DMS53 (cell line): ENCODE data around the gene ACTA2.
A peak's percentile ranks its signal among the peaks of the same experiment; 100 is the strongest.

Experiments used
- DNase-seq: peaks from one replicate; lab custom pipeline; 2025; lab: John Stamatoyannopoulos, UW

Gene ACTA2

DNA sequence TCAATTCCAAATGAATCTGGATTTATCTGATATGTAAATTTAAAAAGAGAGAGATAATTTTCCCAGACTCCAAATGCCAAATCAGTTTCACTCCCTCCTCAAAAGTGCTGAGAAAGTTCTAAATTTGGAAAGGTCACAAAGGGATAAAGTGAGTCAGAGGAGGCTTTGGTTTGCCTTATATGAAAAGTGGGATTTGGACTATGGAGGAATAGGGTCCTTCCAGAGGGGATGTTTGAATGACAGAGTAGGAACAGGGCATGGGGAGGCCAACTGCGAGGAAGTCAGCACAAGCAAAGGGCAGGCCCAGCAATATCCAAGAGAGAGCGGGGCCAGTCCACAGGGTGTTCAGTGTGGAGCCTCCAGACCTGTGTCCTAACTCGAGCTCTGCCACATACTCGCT is 28.2 kb upstream of the ACTA2 start:
- DNase-seq = no peak

GRCh38 chr10:88980247-88980646 is 27.7 kb upstream of the ACTA2 start:
- no peak for DNase-seq

GRCh38 chr10:88979603-88980002 is 27.0 kb upstream of the ACTA2 start:
- no peak for DNase-seq

- no peak for DNase-seq
Observed at GRCh38 chr10:88979153-88979562, 26.6 kb upstream of the ACTA2 start.

DNA sequence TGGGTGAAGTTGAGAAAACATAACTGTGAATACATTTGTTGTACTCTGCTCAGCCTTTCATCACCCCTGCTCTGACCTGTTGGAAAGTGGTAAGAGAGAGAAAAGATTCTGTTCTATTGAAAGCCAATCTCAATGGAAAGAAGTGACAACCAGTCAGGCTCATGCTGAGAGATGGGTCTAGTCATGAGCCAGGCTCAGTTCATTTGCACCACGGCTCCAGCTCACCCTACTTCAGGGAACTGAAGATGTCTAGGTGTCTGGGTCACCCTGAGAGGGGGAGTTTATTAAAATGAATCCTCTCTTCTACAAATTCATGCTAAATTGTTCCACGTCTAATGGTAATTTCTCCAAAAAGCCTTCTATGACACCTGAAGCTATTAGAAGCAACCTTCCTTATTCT is 25.9 kb upstream of the ACTA2 start:
- DNase-seq = no peak

- DNase-seq = peak; percentile 55
Observed at GRCh38 chr10:88975377-88975720, 22.8 kb upstream of the ACTA2 start.

GRCh38 chr10:88974446-88975376 is 22.1 kb upstream of the ACTA2 start:
- peak; percentile 55 for DNase-seq

DNA sequence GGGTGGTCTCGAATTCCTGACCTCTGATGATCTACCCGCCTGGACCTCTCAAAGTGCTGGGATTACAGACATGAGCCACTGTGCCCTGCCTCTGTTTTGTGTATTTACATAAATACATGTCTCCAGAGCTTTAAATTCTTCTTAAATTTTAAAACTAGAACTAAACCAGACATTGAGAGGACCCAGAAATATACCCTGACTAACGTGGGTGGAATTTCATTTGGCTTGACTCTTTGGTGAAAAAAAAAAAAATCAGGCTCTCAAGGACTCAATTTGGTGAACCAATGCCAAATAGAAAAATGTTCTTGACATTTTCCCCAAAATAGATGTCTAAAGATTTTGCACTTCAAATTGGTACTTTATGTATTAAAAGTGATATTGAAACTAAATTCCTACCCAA is 21.4 kb upstream of the ACTA2 start:
- DNase-seq = no peak

DNA sequence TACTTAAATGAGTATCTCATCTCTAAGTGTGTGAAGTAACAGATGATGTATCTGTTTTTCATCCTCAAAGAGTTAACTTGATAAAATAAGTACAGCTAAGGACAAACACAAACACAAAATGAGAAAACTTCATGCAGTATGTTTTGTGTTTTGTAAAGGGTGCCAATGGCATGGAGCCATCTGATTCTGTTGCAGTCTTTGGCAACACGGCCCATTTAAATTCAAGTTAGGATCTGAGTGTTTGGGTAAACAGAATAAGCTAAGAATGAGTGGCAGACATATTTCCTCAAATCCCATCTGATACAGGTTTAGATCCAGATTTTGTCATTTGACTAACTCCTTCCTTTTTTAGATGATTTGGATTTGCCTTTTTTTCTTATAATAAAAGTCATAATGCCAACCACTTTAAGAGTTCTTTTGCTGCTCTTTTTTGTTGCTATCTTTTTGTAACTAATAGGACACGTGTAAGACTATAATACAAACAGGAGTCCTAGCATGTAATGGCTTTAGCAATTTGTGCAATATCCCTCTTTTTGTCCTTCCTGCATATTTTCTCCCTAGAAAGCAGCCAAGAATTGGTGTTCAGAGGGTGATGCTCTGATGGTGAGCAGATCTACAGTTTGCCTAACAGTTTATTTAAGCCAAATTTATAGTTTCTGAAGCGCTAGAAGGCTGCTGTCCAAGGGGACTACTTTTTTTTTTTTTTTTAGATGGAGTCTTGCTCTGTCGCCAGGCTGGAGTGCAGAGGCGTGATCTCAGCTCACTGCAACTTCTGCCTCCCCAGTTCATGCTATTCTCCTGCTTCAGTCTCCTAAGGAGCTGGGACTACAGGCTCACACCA is 18.9 kb upstream of the ACTA2 start:
- peak; percentile 49 for DNase-seq

DNA sequence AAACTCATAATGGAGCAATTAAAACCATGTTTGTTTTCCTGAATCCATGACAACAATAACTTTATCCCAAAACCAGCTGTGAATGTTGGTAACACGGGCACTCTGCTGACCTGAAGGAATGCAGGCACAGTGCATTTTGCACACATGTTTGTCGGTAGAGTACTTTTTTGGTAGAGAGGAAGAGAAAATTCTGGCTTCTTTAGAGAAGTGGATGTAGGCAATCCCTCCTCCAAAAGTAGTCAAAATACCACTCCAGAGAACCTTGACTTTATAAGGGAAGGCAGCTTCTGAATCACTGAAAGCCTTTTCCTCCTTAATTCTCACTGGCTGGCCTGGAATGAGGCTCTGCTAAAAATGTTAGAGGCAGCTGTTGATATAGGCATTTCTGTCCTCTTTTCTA is 15.8 kb upstream of the ACTA2 start:
- no peak for DNase-seq

GRCh38 chr10:88966797-88967196 is 14.2 kb upstream of the ACTA2 start:
- DNase-seq = no peak

GRCh38 chr10:88964869-88965415 is 12.4 kb upstream of the ACTA2 start:
- no peak for DNase-seq

DNA sequence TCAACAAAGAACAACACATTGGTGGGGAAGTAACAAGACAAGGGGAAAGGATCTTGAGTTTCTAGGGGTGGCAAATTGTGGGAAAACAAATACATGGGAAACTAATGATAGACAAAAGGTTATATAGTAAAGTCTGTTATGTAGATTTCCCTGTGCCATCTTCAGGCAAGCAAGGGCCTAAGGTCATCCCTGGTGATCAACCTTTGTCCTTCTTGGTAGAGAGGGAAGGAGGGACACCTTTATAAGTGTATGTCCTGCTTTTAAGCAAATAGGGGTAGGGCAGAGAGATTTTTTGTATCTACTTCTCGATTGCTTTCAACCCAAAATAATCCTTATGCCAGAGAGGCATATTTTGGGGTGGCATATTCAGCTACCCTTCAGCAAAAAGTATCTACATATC is 11.8 kb upstream of the ACTA2 start:
- DNase-seq = no peak

DNA sequence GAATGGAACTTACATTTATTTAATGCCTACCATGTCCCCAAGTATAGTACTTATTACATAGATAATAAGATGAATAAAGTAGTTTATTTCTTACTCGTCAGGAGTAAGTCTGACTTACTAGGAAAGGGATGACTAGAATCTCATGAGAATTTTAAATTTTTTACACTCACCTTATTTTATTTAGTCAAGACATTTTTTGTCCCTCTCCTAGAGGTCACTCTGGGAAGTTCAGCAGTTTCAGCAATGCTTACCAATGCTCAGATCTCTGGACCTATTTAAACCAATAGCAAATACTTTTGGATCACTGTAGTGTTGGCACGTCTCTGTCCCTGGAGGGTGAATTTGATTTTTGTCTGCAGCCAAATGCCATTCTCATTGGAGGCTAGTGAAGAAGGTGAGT is 10.7 kb upstream of the ACTA2 start:
- no peak for DNase-seq

DNA sequence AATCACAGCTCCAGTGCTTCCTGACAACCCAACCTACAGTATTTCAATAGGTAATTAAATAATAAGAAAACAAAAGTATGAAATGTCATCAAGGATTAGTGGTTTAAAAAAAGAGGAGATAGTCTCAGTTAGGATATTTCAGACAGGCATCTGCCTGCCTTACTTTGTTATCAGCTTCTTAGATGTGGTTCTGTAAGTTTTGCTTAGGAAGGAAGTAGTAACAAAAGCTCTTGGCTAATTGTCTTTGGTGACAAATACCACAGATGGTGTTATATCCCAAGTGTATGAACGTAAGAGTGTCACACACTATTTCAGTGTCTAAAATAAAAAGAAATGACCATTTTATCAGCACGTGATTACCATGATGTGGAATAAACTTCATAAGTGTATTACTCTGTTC is 9.8 kb upstream of the ACTA2 start:
- no peak for DNase-seq

- DNase-seq = no peak
Observed at GRCh38 chr10:88961266-88961665, 8.7 kb upstream of the ACTA2 start.

DNA sequence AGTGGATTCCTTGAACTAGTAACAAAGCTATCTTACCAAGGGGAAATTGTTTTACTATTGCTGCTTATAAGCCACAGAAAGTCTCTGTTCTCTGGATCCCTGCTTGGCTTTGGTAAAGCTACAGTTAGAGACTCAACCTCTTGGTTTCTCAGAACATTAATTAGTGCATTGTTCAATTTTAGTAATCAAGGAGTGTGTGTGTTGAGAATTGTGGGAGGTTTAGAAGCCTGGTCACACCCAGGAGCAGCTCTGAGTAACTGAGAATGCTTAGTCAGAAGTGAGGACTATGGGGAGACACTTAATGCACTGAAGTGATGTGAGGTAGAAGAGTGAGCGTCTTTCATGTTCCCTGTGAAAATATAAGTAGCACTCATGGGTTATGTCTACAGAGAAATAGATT is 8.2 kb upstream of the ACTA2 start:
- DNase-seq = no peak

DNA sequence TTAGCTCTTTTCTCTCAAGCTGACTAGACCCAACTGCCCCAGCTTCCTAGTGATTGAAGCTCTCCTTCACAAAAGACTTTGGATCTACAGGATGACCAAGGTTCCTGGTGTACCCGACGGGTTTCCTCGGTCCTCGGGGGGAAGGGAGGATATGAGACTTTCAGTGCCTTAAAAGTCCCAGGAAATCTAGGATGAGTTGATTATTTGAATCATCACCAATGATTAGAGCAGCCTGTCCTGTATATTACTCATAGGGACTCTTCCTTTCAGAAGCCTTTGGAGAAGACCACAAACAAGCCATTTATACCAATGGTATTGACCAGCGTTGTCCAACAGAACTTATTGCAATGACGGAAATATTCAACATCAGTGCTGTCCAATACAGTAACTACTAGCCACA is 6.1 kb upstream of the ACTA2 start:
- no peak for DNase-seq

DNA sequence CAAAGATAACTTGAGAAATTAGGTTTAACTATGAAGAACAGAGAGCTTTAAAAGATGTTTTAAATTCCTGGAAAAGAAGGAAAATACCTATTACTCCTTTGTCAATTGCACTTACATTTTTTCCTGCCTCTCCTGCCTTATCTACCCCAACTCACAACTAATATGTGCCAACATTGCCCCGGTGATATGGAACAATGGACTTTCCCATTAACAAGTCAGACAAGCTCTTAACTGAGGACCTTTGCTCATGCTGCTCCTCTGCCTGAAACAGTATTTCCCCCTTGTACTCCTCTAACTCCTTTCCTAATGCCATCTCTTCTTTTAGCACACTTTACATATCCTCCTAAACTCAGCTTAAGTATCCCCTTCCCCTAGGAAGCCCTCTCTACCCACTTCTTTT is 4.8 kb upstream of the ACTA2 start:
- no peak for DNase-seq

- no peak for DNase-seq
Observed at GRCh38 chr10:88954458-88955083, 2.0 kb upstream of the ACTA2 start.

DNA sequence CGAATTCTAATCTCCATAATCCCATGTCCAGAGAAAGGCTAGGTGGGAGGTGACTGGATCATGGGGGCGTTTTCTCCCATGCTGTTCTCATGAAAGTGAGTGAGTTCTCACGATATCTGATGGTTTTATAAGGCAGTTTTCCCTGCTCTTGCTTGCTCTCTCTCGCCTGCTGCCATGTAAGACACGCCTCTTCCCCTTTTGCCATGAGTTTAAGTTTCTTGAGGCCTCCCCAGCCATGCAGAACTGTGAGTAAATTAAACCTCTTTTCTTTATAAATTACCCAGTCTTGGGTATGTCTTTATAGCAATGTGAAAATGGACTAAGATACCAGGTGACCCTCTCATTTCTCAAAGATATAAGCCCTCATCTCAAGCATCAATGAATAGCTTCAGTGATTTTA is 1.1 kb upstream of the ACTA2 start:
- DNase-seq = no peak
